ENCODE data around the gene RIT1. TPM values are rescaled to one million over a fixed set of nuclear protein-coding genes. Genes with fewer than 3 reads are reported as not detected.

RIT1 gene, protein sequence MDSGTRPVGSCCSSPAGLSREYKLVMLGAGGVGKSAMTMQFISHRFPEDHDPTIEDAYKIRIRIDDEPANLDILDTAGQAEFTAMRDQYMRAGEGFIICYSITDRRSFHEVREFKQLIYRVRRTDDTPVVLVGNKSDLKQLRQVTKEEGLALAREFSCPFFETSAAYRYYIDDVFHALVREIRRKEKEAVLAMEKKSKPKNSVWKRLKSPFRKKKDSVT
- 16.0 and 16.2 TPM in 2 replicates for total RNA-seq

DNA sequence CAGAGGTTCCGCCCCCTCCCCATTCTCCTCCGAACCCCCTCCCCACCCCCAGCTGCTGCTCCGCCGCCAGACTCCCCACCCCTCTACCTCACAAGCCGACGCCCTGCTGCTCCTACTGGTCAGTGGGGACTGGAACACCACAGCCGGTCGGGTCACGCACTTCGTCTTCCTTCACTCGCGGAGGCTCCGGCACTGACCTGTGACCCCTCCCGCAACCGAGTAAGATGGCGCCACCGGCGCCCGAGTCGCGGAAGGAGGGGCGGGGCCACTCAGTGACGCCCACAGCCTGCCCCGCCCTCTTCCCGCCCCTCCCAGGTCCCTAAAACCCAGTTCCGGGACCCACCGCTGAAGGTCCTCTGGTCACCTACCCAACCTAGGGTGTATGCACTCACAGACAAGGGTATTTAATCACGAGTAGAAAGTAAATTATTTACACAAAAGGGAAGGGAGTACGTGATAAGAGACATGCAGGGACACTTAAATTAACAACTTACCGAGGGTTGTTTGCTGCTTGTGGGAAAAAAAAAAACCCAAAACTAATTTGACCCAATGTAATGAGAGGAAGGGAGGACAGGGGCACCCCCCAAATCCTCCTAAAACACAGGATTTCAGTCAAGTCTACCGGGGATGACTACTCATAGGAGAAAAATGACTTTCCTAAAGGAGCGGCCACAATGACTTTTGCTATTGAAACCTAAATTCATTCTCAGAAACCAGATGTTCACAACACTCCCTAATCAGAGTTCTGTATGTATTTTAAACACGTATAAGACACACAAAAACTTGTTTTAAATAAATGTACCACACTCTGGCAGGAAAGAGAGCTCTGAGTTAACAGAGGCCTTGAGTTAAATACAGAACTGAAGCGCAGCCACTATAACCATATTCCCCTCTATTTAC lies at the start of gene RIT1:
RIT1 (minus strand) TSS at position 194 of the 900 bp plus-strand sequence. CDS start 588 bp downstream, outside the sequence.

DNA sequence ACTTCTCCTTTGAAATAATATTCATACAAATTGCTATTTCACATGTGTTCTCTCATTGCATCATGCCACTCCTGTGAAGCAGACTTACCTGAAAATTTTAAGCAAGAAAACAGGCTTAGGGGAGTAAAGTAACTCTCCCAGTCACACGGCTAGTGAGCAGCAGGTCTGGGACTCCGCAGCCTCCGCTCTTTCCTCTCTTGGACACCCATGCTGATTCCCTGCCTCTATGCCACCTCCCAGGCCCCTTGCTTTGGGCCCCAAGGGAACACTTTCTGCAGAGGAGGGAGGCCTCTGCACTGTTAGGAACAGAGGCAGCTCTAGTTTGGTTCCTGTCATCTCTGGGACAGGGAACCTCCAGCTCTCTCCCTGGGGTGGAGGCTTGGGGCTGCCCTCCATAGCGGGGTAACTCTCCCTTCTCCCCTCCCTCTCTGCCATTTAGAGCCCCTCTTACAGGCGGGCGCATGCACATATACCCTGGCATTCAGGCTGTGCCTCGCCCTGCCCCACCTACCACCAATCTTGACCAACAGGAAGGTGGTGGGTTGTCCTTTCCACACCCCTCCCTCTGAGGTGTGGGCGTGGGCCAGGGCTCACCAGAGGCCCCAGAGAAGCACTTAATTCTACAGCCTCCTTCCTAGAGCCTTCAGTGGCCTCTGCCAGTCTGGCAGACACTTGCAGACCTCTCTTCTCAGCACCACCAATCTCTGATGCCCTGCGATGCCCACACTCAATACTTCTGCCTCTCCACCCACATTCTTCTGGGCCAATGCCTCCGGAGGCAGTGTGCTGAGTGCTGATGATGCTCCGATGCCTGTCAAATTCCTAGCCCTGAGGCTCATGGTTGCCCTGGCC lies 30.1 kb upstream of the RIT1 start, which contains the start of gene RXFP4:
RXFP4 (plus strand) TSS at position 646 of the 852 bp plus-strand sequence; CDS start at position 718, 72 bp downstream.

DNA sequence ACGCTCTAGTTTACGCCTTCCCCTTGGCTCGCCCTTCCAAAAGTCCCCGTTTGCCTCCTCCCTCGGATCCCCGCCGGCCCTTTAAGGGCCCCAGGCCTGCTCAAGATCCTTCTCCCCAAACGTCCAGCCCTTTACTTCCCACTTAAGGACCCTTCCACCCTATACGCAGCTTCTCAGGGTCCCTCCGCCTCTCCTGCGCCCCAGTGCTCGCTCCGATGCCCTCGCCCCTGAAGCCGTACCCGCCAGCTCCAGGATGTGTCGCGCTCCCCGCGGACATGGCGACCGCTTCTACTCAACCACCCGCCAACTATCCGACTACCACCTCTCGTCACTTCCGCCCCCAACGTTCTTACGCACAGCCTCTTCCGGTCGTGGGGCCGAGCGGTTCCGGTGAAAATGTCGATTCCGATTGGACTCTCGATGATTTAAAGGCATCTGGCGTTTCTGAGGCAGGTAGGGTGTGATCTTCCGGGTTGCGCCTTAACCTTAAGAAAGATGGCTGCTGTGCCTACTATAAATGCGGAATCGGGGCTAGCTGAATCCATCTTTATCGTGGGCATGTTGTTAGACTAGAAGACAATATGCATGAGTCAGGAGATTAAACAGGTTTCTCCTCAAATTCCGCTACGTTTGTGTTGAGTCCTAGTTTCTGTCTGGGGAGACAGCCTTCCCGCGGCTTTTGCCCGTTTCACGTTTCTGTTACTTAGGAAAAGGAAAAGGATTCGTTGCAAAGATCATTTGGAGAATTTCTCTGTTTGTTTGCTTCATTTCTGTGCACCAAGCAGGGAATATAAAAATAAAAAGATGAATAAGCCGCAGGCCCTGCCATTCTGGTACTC lies 23.2 kb upstream of the RIT1 start, which contains the start of gene KHDC4:
KHDC4 (minus strand) TSS at position 317 of the 839 bp plus-strand sequence; CDS start at position 277, 40 bp downstream.

DNA sequence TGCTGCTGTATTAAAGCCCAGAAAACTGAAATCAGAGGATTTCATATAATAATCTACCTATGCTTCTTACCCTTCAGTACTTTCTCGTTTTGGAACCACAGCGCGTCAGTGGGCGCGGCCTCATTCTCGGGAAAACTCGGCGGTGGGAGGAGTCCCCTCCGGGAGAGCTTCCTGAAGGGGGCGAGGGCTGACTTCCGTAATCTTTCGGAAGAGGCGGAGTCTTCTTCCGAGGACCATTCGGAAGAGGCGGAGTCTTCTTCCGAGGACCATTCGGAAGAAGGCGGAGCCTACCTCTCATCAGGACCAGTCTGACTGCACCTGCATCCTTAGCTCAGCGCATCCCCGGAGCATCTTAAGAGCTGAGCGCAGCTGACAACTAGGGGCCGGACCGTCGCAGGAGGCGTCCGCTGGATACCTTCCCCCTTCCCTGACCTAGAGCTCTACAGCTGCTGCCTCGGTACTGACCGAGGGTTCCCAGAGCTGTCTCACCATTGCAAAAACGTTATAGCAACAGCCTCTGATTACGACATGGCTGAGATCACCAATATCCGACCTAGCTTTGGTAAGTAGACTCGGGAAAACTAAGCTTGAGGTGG lies 51.8 kb downstream of the RIT1 start, which contains the start of gene SYT11:
SYT11 (plus strand) TSS at position 334 of the 596 bp plus-strand sequence; CDS start at position 529, 195 bp downstream.

DNA sequence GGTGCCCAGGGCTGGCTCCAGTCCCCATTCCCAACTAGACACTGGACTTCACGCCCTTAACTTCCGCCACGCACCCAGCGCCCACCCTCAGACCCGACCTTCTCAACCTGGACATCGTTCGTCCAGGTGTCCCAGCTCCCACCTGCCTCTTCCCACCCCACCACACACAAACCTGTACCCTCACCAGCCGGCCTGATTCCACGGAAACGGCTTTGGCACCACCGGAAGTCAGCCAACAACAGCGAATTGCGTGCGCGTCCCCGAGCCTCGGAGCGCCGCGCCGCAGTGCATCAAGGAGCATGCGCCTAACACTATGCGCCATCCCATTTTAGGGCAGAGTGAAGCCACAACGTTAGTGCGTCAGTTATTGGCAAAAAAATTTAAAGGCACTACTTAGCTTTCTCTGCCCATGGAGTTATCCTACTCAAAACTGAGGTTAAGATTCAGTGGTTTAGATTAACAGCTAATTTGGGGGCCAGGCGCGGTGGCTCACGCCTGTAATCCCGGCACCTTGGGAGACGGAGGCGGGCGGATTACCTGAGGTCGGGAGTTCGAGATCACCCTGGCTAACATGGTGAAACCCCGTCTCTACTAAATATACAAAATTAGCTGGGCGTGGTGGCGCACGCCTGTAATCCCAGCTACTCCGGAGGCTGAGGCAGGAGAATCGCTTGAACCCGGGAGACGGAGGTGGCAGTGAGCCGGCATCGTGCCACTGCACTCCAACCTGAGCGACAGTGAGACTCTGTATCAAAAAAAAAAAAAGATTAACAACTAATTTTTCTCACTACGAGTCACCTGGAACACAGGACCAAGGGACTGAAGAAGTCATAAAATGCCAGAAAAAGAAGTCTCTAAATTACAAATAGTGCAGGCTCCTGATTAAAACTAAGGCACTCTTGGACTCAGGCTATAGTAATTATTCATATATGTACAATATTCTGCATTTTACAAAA lies 53.9 kb downstream of the RIT1 start, which contains the start of gene GON4L:
GON4L (minus strand) TSS at position 240 of the 956 bp plus-strand sequence. CDS start 3,434 bp downstream, outside the sequence.

Small RNA genes lying within 50 kb of the gene (small RNA-seq; reads per million reads assigned to genes)
- gene MIR6738 (not detected), gene RF00015 (not detected), gene SCARNA4 (not detected), gene SNORA80E (117 reads per million, percentile 99 among the genes with 10 or more reads in this experiment)

Other genes starting within 250 kb of the RIT1 start
- gene YY1AP1, start 222.6 kb downstream of the RIT1 start, total RNA-seq: 50.6 and 83.8 TPM in 2 replicates
- gene DAP3, start 222.3 kb downstream of the RIT1 start, total RNA-seq: 74.2 and 78.2 TPM in 2 replicates
- 29.0 and 40.9 TPM in 2 replicates for gene GON4L, start 54.1 kb downstream of the RIT1 start, total RNA-seq
- gene SYT11, start 51.8 kb downstream of the RIT1 start, total RNA-seq: 20.2 and 25.6 TPM in 2 replicates
- 23.1 and 33.4 TPM in 2 replicates for gene KHDC4, start 23.1 kb upstream of the RIT1 start, total RNA-seq
- not detected in 2 replicates for gene RXFP4, start 30.3 kb upstream of the RIT1 start, total RNA-seq
- 100 and 171 TPM in 2 replicates for gene ARHGEF2, start 67.2 kb upstream of the RIT1 start, total RNA-seq
- gene SSR2, start 109.6 kb upstream of the RIT1 start, total RNA-seq: 261 and 358 TPM in 2 replicates
- 14.3 and 22.5 TPM in 2 replicates for gene UBQLN4, start 142.4 kb upstream of the RIT1 start, total RNA-seq
- 36.4 and 50.7 TPM in 2 replicates for gene LAMTOR2, start 143.4 kb upstream of the RIT1 start, total RNA-seq
- not detected in 2 replicates for gene RAB25, start 149.8 kb upstream of the RIT1 start, total RNA-seq
- gene MEX3A, start 171.1 kb upstream of the RIT1 start, total RNA-seq: 0.73 and 1.2 TPM in 2 replicates
- 1,358 and 1,418 TPM in 2 replicates for gene LMNA, start 203.4 kb upstream of the RIT1 start, total RNA-seq
- 0.37 and 0.98 TPM in 2 replicates for gene SEMA4A, start 242.2 kb upstream of the RIT1 start, total RNA-seq

Data from subcutaneous preadipocyte (primary cell).